Uterine smooth muscle cell (primary cell): Measurements from ENCODE around the gene SLN. TPM values are rescaled to one million over a fixed set of nuclear protein-coding genes. Genes with fewer than 3 reads are reported as not detected.

Experiments used
- total RNA-seq: library from RNA; depleted of rRNA; stranded (reverse); fragments of >200 nt; gene quantifications from 2 replicates; pipeline ENCODE4 v1.2.3, GENCODE V29; 2014

Gene SLN
- total RNA-seq, result not detected in 2 replicates

GRCh38 chr11:107711861-107712755, at the start of gene SLN:
Gene SLN (minus strand): TSS chr11:107712056.

Other genes starting within 250 kb of the SLN start
- 11.4 and 21.4 TPM in 2 replicates for gene ALKBH8, start 146.3 kb downstream of the SLN start, total RNA-seq
- 1.00 and 1.1 TPM in 2 replicates for gene ELMOD1, start 120.9 kb downstream of the SLN start, total RNA-seq
- gene SLC35F2, start 146.7 kb upstream of the SLN start, total RNA-seq, result 22.9 and 40.0 TPM in 2 replicates
- not detected in 2 replicates for gene RAB39A, start 216.4 kb upstream of the SLN start, total RNA-seq